Liver (tissue), 9 donors: ENCODE results near the gene SERPINA9. TPM values are rescaled to one million over a fixed set of nuclear protein-coding genes. Genes with fewer than 3 reads are reported as not detected.
"Not testable (repeated sequence)": the region's sequence is repeated elsewhere in the genome, so short reads cannot be mapped to it uniquely, and the experiment has no call there.

Source experiments
- DNase-seq: peaks from one replicate; pipeline ENCODE4 v3.0.0-alpha.2; 2017; ENCODE audit warnings: low spot score
- H3K27ac ChIP-seq, 2 donors: one replicate each; pipeline ENCODE4 v1.7.0; 2013; ENCODE audit warnings: inconsistent platforms in 2 of 2, low read length in 2 of 2, control low read depth in 1 of 2, low read depth in 1 of 2, mild to moderate bottlenecking in 1 of 2
- H3K27me3 ChIP-seq, 4 donors: one replicate each; pipeline versions ENCODE4 v1.6.1 to v1.7.0; 2013; ENCODE audit warnings: low read length in 3 of 4, inconsistent platforms in 1 of 4, mild to moderate bottlenecking in 1 of 4, moderate library complexity in 1 of 4; ENCODE audit not compliant: control insufficient read depth in 4 of 4, insufficient read depth in 4 of 4
- H3K36me3 ChIP-seq, 4 donors: one replicate each; pipeline versions ENCODE4 v1.6.1 to v1.7.0; 2013; ENCODE audit warnings: low read length in 3 of 4, mild to moderate bottlenecking in 3 of 4, low read depth in 1 of 4, moderate library complexity in 1 of 4; ENCODE audit not compliant: control insufficient read depth in 4 of 4, insufficient read depth in 3 of 4
- H3K4me1 ChIP-seq, 4 donors: one replicate each; pipeline versions ENCODE4 v1.6.1 to v1.7.0; 2013; ENCODE audit warnings: low read length in 3 of 4, mild to moderate bottlenecking in 3 of 4, moderate library complexity in 1 of 4; ENCODE audit not compliant: control insufficient read depth in 4 of 4, insufficient read depth in 4 of 4
- H3K4me3 ChIP-seq, 3 donors: one replicate each; pipeline versions ENCODE4 v1.6.1 to v1.7.0; 2013; ENCODE audit warnings: low read length in 3 of 3, control low read depth in 1 of 3, low read depth in 1 of 3, mild to moderate bottlenecking in 1 of 3
- H3K9ac ChIP-seq, 2 donors: one replicate each; pipeline ENCODE4 v1.7.0; 2013; ENCODE audit warnings: low read length in 2 of 2, mild to moderate bottlenecking in 2 of 2, moderate library complexity in 2 of 2, control low read depth in 1 of 2, low read depth in 1 of 2
- H3K9me3 ChIP-seq, 4 donors: one replicate each; pipeline versions ENCODE4 v1.6.1 to v1.7.0; 2013; ENCODE audit warnings: low read length in 3 of 4; ENCODE audit not compliant: control insufficient read depth in 4 of 4
- EGR1 ChIP-seq, 2 donors: IDR thresholded peaks; 2 replicates each; pipeline ENCODE4 v1.6.1; 2016 to 2018; ENCODE audit warnings: antibody characterized with exemption in 2 of 2, low read depth in 2 of 2
- FOXA1 ChIP-seq: IDR thresholded peaks from 2 replicates; pipeline ENCODE4 v1.6.1; 2016; ENCODE audit warnings: antibody characterized with exemption
- HNF4A ChIP-seq, 2 donors: conservative IDR thresholded peaks; 2 replicates each; pipeline ENCODE4 v1.6.1; 2016; ENCODE audit warnings: antibody characterized with exemption in 2 of 2, mild to moderate bottlenecking in 2 of 2
- HNF4G ChIP-seq: IDR thresholded peaks from 2 replicates; pipeline ENCODE4 v1.6.1; 2016; ENCODE audit warnings: antibody characterized with exemption
- JUND ChIP-seq, 2 donors: IDR thresholded peaks; 2 replicates each; pipeline ENCODE4 v1.6.1; 2016; ENCODE audit warnings: antibody characterized with exemption in 2 of 2
- NR2F2 ChIP-seq: IDR thresholded peaks from 2 replicates; pipeline ENCODE4 v1.6.1; 2016; ENCODE audit warnings: antibody characterized with exemption
- RAD21 ChIP-seq, 2 donors: IDR thresholded peaks; 2 replicates each; pipeline ENCODE4 v1.6.1; 2016; ENCODE audit warnings: antibody characterized with exemption in 2 of 2, mild to moderate bottlenecking in 2 of 2
- RXRA ChIP-seq, 2 donors: IDR thresholded peaks; 2 replicates each; pipeline ENCODE4 v1.6.1; 2017 to 2018; ENCODE audit warnings: antibody characterized with exemption in 2 of 2, mild to moderate bottlenecking in 1 of 2
- SP1 ChIP-seq: IDR thresholded peaks from 2 replicates; pipeline ENCODE4 v1.6.1; 2018; ENCODE audit warnings: antibody characterized with exemption, mild to moderate bottlenecking
- YY1 ChIP-seq: IDR thresholded peaks from 2 replicates; pipeline ENCODE4 v1.6.1; 2016; ENCODE audit warnings: antibody characterized with exemption, mild to moderate bottlenecking
- WGBS: extraction: QIAGEN DNeasy Blood & Tissue Kit; methylation state at CpG from one replicate; pipeline ENCODE4 v1.1.7; 2013; 5-methylcytosine and 5-hydroxymethylcytosine counted together
- polyA plus RNA-seq, 2 donors: library from polyadenylated mRNA; stranded (reverse) in 1 of 2; unstranded in 1 of 2; fragments of 200-250 nt in 1 of 2; fragments of >200 nt in 1 of 2; fragmentation: Nextera tagmentation in 1 of 2; extraction: Ambion mirVana in 1 of 2; gene quantifications; one replicate each; pipeline versions ENCODE4 v1.2.1 to v1.2.3, GENCODE V29; 2013 to 2015
- total RNA-seq, 2 donors: library from RNA; depleted of rRNA; stranded (reverse); fragments of >200 nt; gene quantifications; one replicate each; pipeline ENCODE4 v1.2.3, GENCODE V29; 2014
- TF ChIP-seq, protein P1 (sequence below): IDR thresholded peaks from 2 replicates; pipeline ENCODE4 v1.6.1; 2016; ENCODE audit warnings: antibody characterized with exemption
- TF ChIP-seq, protein P2 (sequence below): IDR thresholded peaks from 2 replicates; pipeline ENCODE4 v1.6.1; 2016; ENCODE audit warnings: antibody characterized with exemption, mild to moderate bottlenecking
- TF ChIP-seq, protein P3 (sequence below): fragments of 150-350 bp; IDR thresholded peaks from 2 replicates; pipeline ENCODE4 v1.5.1; 2017; ENCODE audit warnings: improper control_type of control experiment, low read depth, low read length; ENCODE audit not compliant: missing input control
- TF ChIP-seq, protein P4 (sequence below): IDR thresholded peaks from 2 replicates; pipeline ENCODE4 v1.6.1; 2016; ENCODE audit warnings: antibody characterized with exemption
- donor health status: healthy.
- donor health status: healthy.
- donor health status: healthy.
- donor health status: healthy.
- donor health status: healthy.

Gene SERPINA9
- total and polyA plus RNA-seq, 4 donors: not detected

DNA sequence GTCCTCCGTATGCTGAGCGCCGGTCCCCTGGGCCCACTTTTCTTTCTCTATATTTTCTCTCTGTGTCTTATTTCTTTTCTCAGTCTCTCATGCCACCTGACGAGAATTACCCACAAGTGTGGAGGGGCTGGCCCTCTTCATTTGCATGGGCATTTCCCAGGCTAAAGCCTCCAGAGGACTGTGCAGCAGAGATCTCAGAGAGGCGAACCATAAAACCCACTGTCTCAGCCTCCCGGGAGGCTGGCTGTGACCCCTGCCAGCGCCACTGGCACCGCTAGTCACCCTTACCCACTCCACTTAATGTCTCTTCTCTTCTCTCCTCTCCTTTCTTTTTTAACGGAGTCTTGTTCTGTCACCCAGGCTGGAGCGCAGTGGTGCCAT, 7.1 kb upstream of the SERPINA9 start:
- TF ChIP-seq, protein P1, sequence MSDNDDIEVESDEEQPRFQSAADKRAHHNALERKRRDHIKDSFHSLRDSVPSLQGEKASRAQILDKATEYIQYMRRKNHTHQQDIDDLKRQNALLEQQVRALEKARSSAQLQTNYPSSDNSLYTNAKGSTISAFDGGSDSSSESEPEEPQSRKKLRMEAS: no peak
- TF ChIP-seq RXRA (IDR thresholded peaks at IDR 0.05) (no peak), HNF4G (no peak), SP1 (no peak), JUND (IDR thresholded peaks at IDR 0.05) (no peak)
- no peaks in the 10 kb centered on the region for H3K27me3 ChIP-seq
- H3K9ac ChIP-seq: no peak overlapping the region
- no peak overlapping the region for H3K4me3 ChIP-seq
- H3K36me3 ChIP-seq: no peaks in the 10 kb centered on the region
- H3K9me3 ChIP-seq: peaks cover 0 to 8% (median 0%) of the 10 kb centered on the region in 4 donors
- WGBS: 73% methylated on average over 10 of the region's 10 CpGs
- peak overlapping the region; percentile 38 to 59 for H3K27ac ChIP-seq
- peaks cover 10 to 32% (median 17%) of the 10 kb centered on the region in 4 donors for H3K4me1 ChIP-seq
- no peak for DNase-seq

DNA sequence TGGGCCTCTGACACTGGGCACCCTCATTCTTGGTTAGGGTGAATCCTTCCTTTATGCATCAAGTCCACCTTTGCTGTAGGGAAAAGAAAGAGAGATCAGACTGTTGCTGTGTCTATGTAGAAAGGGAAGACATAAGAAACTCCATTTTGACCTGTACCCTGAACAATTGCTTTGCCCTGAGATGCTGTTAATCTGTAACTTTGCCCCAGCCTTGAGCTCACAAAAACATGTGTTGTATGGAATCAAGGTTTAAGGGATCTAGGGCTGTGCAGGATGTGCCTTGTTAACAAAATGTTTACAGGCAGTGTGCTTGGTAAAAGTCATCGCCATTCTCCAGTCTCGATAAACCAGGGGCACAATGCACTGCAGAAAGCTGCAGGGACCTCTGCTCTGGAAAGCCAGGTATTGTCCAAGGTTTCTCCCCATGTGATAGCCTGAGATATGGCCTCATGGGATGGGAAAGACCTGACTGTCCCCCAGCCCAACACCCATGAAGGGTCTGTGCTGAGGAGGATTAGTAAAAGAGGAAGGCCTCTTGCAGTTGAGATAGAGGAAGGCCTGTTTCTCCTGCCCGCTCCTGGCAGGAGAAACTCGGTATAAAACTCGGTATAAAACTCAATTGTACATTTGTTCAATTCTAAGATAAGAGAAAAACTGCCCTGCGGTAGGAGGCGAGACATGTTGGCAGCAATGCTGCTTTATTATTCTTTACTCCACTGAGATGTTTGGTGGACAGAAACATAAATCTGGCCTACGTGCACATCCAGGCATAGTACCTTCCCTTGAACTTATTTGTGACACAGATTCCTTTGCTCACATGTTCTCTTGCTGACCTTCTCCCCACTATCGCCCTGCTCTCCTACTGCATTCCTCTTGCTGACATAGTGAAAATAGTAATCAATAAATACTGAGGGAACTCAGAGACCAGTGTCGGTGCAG, 6.4 kb upstream of the SERPINA9 start:
- not testable (repeated sequence) for DNase-seq, H3K9ac ChIP-seq, H3K36me3 ChIP-seq, H3K9me3 ChIP-seq, H3K27me3 ChIP-seq, H3K4me3 ChIP-seq
- 47% methylated on average over 10 of the region's 10 CpGs for WGBS
- peak; percentile 47 to 73 for TF ChIP-seq RXRA (IDR thresholded peaks at IDR 0.05)
- TF ChIP-seq YY1: peak; percentile 10
- TF ChIP-seq, protein P2, sequence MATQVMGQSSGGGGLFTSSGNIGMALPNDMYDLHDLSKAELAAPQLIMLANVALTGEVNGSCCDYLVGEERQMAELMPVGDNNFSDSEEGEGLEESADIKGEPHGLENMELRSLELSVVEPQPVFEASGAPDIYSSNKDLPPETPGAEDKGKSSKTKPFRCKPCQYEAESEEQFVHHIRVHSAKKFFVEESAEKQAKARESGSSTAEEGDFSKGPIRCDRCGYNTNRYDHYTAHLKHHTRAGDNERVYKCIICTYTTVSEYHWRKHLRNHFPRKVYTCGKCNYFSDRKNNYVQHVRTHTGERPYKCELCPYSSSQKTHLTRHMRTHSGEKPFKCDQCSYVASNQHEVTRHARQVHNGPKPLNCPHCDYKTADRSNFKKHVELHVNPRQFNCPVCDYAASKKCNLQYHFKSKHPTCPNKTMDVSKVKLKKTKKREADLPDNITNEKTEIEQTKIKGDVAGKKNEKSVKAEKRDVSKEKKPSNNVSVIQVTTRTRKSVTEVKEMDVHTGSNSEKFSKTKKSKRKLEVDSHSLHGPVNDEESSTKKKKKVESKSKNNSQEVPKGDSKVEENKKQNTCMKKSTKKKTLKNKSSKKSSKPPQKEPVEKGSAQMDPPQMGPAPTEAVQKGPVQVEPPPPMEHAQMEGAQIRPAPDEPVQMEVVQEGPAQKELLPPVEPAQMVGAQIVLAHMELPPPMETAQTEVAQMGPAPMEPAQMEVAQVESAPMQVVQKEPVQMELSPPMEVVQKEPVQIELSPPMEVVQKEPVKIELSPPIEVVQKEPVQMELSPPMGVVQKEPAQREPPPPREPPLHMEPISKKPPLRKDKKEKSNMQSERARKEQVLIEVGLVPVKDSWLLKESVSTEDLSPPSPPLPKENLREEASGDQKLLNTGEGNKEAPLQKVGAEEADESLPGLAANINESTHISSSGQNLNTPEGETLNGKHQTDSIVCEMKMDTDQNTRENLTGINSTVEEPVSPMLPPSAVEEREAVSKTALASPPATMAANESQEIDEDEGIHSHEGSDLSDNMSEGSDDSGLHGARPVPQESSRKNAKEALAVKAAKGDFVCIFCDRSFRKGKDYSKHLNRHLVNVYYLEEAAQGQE: peak; percentile 16
- TF ChIP-seq RAD21 (IDR thresholded peaks at IDR 0.05): peak; percentile 10 to 22
- peak; percentile 54 for TF ChIP-seq SP1
- TF ChIP-seq HNF4A (conservative IDR thresholded peaks at IDR 0.05): peak; percentile 1 to 36
- Histone ChIP-seq H3K4me1 (peaks cover 10 to 32% (median 17%) of the 10 kb centered on the region in 4 donors), H3K27ac (peak overlapping the region; percentile 38 to 73)

DNA sequence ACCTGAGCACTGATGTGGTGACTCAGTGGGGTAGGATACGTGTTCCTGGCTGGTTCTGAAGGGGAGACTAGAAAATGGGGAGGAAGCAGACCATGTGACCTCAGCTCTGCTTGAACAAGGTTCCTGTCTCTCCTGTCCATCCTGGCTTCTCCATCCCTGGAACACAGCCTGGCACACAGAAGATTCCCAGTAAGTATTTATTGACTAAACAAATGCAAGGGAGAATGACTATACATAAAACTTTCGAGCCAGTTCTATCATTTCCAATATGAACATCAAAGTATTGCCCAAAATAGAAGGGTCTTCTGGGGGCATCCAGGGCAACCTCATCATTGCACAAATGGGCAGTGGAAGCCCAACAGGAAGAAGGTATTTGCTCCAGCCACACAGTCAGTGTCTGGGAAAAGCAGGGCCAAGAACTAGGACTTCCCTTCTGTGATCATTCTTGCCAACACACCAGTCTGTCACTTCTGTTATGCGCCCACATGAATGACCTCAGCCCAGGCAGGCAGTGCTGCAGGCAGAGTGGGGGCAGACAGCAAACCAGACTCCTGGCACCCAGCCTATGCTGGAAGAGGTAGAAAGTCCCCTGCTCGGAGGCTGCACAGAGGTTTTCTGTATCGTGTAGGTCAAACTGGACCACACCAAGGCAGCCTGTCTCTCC, 5.6 kb upstream of the SERPINA9 start:
- Histone ChIP-seq H3K4me3 (no peak overlapping the region), H3K9ac (no peak overlapping the region), H3K36me3 (no peaks in the 10 kb centered on the region), H3K27ac (peak overlapping the region; percentile 38 to 73), H3K4me1 (peaks cover 10 to 29% (median 15%) of the 10 kb centered on the region in 4 donors), H3K27me3 (no peaks in the 10 kb centered on the region), H3K9me3 (peaks cover 0 to 8% (median 0%) of the 10 kb centered on the region in 4 donors)
- WGBS: 45% methylated on average over 5 of the region's 5 CpGs
- no peak for DNase-seq
- TF ChIP-seq, protein P3, sequence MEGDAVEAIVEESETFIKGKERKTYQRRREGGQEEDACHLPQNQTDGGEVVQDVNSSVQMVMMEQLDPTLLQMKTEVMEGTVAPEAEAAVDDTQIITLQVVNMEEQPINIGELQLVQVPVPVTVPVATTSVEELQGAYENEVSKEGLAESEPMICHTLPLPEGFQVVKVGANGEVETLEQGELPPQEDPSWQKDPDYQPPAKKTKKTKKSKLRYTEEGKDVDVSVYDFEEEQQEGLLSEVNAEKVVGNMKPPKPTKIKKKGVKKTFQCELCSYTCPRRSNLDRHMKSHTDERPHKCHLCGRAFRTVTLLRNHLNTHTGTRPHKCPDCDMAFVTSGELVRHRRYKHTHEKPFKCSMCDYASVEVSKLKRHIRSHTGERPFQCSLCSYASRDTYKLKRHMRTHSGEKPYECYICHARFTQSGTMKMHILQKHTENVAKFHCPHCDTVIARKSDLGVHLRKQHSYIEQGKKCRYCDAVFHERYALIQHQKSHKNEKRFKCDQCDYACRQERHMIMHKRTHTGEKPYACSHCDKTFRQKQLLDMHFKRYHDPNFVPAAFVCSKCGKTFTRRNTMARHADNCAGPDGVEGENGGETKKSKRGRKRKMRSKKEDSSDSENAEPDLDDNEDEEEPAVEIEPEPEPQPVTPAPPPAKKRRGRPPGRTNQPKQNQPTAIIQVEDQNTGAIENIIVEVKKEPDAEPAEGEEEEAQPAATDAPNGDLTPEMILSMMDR: no peak
- TF ChIP-seq RAD21 (IDR thresholded peaks at IDR 0.05) (peak in 1 of 2 donors; percentile 6), RXRA (IDR thresholded peaks at IDR 0.05) (peak; percentile 12 to 62), NR2F2 (no peak), EGR1 (IDR thresholded peaks at IDR 0.05; ENCODE audit: low read depth in 2 of 2) (no peak), FOXA1 (no peak)
- TF ChIP-seq, protein P4, sequence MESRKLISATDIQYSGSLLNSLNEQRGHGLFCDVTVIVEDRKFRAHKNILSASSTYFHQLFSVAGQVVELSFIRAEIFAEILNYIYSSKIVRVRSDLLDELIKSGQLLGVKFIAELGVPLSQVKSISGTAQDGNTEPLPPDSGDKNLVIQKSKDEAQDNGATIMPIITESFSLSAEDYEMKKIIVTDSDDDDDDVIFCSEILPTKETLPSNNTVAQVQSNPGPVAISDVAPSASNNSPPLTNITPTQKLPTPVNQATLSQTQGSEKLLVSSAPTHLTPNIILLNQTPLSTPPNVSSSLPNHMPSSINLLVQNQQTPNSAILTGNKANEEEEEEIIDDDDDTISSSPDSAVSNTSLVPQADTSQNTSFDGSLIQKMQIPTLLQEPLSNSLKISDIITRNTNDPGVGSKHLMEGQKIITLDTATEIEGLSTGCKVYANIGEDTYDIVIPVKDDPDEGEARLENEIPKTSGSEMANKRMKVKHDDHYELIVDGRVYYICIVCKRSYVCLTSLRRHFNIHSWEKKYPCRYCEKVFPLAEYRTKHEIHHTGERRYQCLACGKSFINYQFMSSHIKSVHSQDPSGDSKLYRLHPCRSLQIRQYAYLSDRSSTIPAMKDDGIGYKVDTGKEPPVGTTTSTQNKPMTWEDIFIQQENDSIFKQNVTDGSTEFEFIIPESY: no peak
- TF ChIP-seq, protein P1: no peak
